Endodermal cell (in vitro differentiated cells): ENCODE data around the gene PPP2R1B. TPM values are rescaled to one million over a fixed set of nuclear protein-coding genes. Genes with fewer than 3 reads are reported as not detected.
A peak's percentile ranks its signal among the peaks of the same experiment; 100 is the strongest.
"Not testable (repeated sequence)": the region's sequence is repeated elsewhere in the genome, so short reads cannot be mapped to it uniquely, and the experiment has no call there.

Source experiments
- DNase-seq: peaks from one replicate; pipeline ENCODE4 v3.0.0-alpha.2; 2017
- H3K27ac ChIP-seq: 2 replicates; pipeline ENCODE4 v1.5.1; 2013; ENCODE audit warnings: mild to moderate bottlenecking, low read depth, low read length, moderate library complexity
- H3K27me3 ChIP-seq: 2 replicates; pipeline ENCODE4 v1.6.1; 2013; ENCODE audit warnings: mild to moderate bottlenecking, low read length, moderate library complexity; ENCODE audit not compliant: insufficient read depth, control insufficient read depth, poor library complexity, severe bottlenecking
- H3K36me3 ChIP-seq: 2 replicates; pipeline ENCODE4 v1.7.0; 2013; ENCODE audit warnings: mild to moderate bottlenecking, low read length, moderate library complexity; ENCODE audit not compliant: control insufficient read depth, insufficient read depth
- H3K4me1 ChIP-seq: one replicate; pipeline ENCODE4 v1.7.0; 2013; ENCODE audit warnings: low read length; ENCODE audit not compliant: control insufficient read depth, insufficient read depth
- H3K4me3 ChIP-seq: 2 replicates; pipeline ENCODE4 v1.5.1; 2013; ENCODE audit warnings: mild to moderate bottlenecking, low read length, moderate library complexity
- H3K9ac ChIP-seq: 2 replicates; pipeline ENCODE4 v1.6.1; 2013; ENCODE audit warnings: mild to moderate bottlenecking, low read length, moderate library complexity; ENCODE audit not compliant: poor library complexity, severe bottlenecking; ENCODE audit errors: extremely low read depth
- H3K9me3 ChIP-seq: 2 replicates; pipeline ENCODE4 v1.6.1; 2013; ENCODE audit warnings: mild to moderate bottlenecking, low read length, moderate library complexity; ENCODE audit not compliant: control insufficient read depth
- H3K27ac Mint-ChIP-seq: 2 replicates; pipeline ENCODE4 v1.8.0; 2020; ENCODE audit warnings: mixed read lengths
- H3K27me3 Mint-ChIP-seq: 2 replicates; pipeline ENCODE4 v1.8.0; 2021; ENCODE audit warnings: mild to moderate bottlenecking, mixed read lengths; ENCODE audit not compliant: insufficient read depth
- H3K36me3 Mint-ChIP-seq: 2 replicates; pipeline ENCODE4 v1.8.0; 2020; ENCODE audit warnings: low read depth, mixed read lengths
- H3K4me1 Mint-ChIP-seq: 2 replicates; pipeline ENCODE4 v1.8.0; 2020; ENCODE audit warnings: mixed read lengths
- H3K4me3 Mint-ChIP-seq: 2 replicates; pipeline ENCODE4 v1.8.0; 2020; ENCODE audit warnings: mild to moderate bottlenecking, moderate library complexity, mixed read lengths
- H3K9me3 Mint-ChIP-seq: 2 replicates; pipeline ENCODE4 v1.8.0; 2020; ENCODE audit warnings: mild to moderate bottlenecking, mixed read lengths
- WGBS, 2 experiments: methylation state at CpG; one replicate each; pipeline versions ENCODE4 v1.1.5 to v1.1.7; 2013; ENCODE audit warnings: missing lambda C conversion rate in 2 of 2, mixed read lengths in 1 of 2; ENCODE audit not compliant: insufficient coverage in 1 of 2, insufficient read length in 1 of 2; 5-methylcytosine and 5-hydroxymethylcytosine counted together
- total RNA-seq, 2 donors: library from RNA; stranded (reverse); fragmentation: NEBNext Ultra II Directional in 1 of 2; extraction: Animal tissue kit (Norgen Biotek cat#: 25700) in 1 of 2; gene quantifications; 2 replicates in 1 of 2; 3 replicates in 1 of 2; pipeline ENCODE4 v1.2.1, GENCODE V29; 2021
- TF ChIP-seq, protein P1 (sequence below): fragments of 200-600 bp; sonication (generic); conservative IDR thresholded peaks from 2 replicates; pipeline ENCODE4 v1.5.0; 2021; ENCODE audit warnings: antibody characterized with exemption, mild to moderate bottlenecking

PPP2R1B gene
- total RNA-seq, 2 donors from 2014 or later, result 70.0 to 89.7 TPM

DNA sequence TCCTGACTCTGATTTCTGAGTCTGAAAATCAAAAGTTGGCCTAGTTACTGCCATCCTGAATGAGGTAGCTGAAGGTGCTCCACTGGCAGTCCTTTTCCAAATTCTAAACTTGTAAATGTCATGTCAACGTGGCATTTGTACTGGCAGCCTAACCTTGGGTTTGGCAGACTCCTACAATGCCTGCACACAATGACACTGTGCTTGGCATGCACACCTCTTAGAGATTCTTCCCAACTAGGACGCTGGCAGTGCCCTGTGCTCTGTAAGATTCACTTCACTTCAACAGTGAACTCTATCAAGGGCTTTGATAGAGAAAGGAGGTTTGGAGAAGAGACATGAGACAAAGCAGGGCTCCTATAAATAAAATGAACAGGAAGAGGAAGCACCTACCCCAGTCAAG is 21.9 kb upstream of the PPP2R1B start:
- Mint-ChIP-seq H3K4me1 (peaks cover 18% of the 10 kb centered on the region), H3K4me3 (no peak overlapping the region), H3K9me3 (no peaks in the 10 kb centered on the region), H3K27ac (no peak overlapping the region), H3K36me3 (no peaks in the 10 kb centered on the region), H3K27me3 (no peaks in the 10 kb centered on the region)
- Histone ChIP-seq H3K36me3 (no peaks in the 10 kb centered on the region), H3K27me3 (no peaks in the 10 kb centered on the region), H3K4me1 (peaks cover 7% of the 10 kb centered on the region), H3K9ac (no peak overlapping the region), H3K27ac (no peak overlapping the region), H3K9me3 (no peaks in the 10 kb centered on the region), H3K4me3 (no peak overlapping the region)
- no peak for DNase-seq
- WGBS, 2 experiments, result 88 to 89% methylated on average over 1 to 2 of the region's 2 CpGs
- TF ChIP-seq, protein P1, sequence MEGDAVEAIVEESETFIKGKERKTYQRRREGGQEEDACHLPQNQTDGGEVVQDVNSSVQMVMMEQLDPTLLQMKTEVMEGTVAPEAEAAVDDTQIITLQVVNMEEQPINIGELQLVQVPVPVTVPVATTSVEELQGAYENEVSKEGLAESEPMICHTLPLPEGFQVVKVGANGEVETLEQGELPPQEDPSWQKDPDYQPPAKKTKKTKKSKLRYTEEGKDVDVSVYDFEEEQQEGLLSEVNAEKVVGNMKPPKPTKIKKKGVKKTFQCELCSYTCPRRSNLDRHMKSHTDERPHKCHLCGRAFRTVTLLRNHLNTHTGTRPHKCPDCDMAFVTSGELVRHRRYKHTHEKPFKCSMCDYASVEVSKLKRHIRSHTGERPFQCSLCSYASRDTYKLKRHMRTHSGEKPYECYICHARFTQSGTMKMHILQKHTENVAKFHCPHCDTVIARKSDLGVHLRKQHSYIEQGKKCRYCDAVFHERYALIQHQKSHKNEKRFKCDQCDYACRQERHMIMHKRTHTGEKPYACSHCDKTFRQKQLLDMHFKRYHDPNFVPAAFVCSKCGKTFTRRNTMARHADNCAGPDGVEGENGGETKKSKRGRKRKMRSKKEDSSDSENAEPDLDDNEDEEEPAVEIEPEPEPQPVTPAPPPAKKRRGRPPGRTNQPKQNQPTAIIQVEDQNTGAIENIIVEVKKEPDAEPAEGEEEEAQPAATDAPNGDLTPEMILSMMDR, result no peak

DNA sequence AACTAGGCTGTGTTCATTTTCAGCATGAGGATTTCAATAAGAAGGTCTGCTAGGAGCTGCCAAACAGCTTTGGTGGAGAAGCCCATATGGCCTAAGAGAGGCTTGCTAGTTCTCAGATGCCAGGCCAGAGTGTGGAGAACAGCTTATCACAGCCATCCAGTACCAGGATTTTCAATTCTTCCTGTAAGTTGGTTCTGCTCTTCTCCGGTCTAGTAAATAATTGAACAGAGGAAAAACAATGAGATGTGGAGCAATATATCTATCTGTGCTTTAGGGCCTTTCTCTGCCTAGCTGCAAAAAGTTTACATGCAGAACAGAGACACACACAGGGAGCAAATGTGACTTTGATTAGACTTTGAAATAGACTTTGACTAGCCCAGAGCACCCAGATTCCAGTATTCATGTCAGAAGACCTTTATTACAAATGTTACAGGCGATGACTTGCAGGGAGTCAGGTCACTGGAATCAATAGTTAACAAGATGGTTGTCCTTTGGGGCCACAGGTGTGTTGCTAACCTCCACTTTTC is 19.8 kb upstream of the PPP2R1B start:
- DNase-seq, result no peak
- Mint-ChIP-seq H3K27me3 (no peaks in the 10 kb centered on the region), H3K27ac (no peak overlapping the region), H3K9me3 (no peaks in the 10 kb centered on the region), H3K36me3 (no peaks in the 10 kb centered on the region), H3K4me1 (peaks cover 32% of the 10 kb centered on the region), H3K4me3 (no peak overlapping the region)
- TF ChIP-seq, protein P1, result no peak
- H3K9ac ChIP-seq, result no peak overlapping the region
- no peaks in the 10 kb centered on the region for H3K36me3 ChIP-seq
- peaks cover 7% of the 10 kb centered on the region for H3K4me1 ChIP-seq
- no peaks in the 10 kb centered on the region for H3K9me3 ChIP-seq
- 88 to 98% methylated on average over 1 to 2 of the region's 2 CpGs for WGBS, 2 experiments
- no peak overlapping the region for H3K4me3 ChIP-seq
- no peaks in the 10 kb centered on the region for H3K27me3 ChIP-seq
- no peak overlapping the region for H3K27ac ChIP-seq

DNA sequence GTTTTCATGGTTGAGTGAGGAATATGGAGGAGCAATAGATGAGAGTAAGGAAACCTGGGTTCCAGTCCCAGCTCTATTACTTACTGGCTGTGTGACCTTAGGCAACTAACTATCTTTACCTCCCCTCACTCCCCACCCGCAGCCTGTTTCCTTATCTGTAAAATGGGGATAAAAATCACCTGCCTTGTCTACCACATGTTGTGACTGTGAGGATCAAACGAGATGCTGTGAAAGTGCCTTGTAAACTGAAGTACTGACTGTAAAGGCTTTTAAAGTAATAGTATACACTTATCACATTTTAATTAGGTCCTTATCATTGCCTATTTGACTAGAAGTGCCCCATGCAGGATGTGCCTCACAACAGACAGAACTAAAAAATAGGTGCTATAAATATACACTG is 18.9 kb upstream of the PPP2R1B start:
- no peaks in the 10 kb centered on the region for H3K36me3 Mint-ChIP-seq
- Histone ChIP-seq H3K27ac (no peak overlapping the region), H3K27me3 (no peaks in the 10 kb centered on the region), H3K4me1 (peaks cover 7% of the 10 kb centered on the region), H3K4me3 (no peak overlapping the region), H3K36me3 (no peaks in the 10 kb centered on the region), H3K9me3 (no peaks in the 10 kb centered on the region), H3K9ac (no peak overlapping the region)
- H3K9me3 Mint-ChIP-seq, result no peaks in the 10 kb centered on the region
- no peaks in the 10 kb centered on the region for H3K27me3 Mint-ChIP-seq
- 25% methylated on average over 2 of the region's 2 CpGs; no CpG with 5 or more reads in 1 of the 2 experiments for WGBS, 2 experiments
- no peak overlapping the region for H3K27ac Mint-ChIP-seq
- no peak overlapping the region for H3K4me3 Mint-ChIP-seq
- TF ChIP-seq, protein P1, result no peak
- peaks cover 32% of the 10 kb centered on the region for H3K4me1 Mint-ChIP-seq
- peak; percentile 60 for DNase-seq

DNA sequence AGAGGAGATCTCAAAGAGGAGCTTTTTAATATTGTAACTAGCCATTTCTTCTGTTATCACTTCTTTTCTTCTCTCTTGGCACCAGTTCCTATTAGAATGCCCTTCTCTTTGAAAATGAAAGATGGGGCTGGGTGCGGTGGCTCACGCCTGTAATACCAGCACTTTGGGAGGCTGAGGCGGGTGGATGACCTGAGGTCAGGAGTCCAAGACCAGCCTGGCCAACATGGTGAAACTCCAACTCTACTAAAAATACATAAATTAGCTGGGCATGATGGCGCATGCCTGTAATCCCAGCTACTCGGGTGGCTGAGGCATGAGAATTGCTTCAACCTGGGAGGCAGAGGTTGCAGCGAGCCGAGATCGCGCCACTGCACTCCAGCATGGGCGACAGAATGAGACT is 18.1 kb upstream of the PPP2R1B start:
- not testable (repeated sequence) for H3K27me3 Mint-ChIP-seq, H3K27ac ChIP-seq, H3K4me3 ChIP-seq, H3K9me3 ChIP-seq, DNase-seq, H3K27ac Mint-ChIP-seq, H3K36me3 Mint-ChIP-seq, H3K9me3 Mint-ChIP-seq, H3K4me3 Mint-ChIP-seq, H3K9ac ChIP-seq, H3K4me1 ChIP-seq, H3K36me3 ChIP-seq, H3K27me3 ChIP-seq
- peaks cover 32% of the 10 kb centered on the region for H3K4me1 Mint-ChIP-seq
- WGBS, 2 experiments, result 92 to 93% methylated on average over 10 of the region's 10 CpGs
